ENCODE measurements around the gene STARD8.

The STARD8 gene

DNA sequence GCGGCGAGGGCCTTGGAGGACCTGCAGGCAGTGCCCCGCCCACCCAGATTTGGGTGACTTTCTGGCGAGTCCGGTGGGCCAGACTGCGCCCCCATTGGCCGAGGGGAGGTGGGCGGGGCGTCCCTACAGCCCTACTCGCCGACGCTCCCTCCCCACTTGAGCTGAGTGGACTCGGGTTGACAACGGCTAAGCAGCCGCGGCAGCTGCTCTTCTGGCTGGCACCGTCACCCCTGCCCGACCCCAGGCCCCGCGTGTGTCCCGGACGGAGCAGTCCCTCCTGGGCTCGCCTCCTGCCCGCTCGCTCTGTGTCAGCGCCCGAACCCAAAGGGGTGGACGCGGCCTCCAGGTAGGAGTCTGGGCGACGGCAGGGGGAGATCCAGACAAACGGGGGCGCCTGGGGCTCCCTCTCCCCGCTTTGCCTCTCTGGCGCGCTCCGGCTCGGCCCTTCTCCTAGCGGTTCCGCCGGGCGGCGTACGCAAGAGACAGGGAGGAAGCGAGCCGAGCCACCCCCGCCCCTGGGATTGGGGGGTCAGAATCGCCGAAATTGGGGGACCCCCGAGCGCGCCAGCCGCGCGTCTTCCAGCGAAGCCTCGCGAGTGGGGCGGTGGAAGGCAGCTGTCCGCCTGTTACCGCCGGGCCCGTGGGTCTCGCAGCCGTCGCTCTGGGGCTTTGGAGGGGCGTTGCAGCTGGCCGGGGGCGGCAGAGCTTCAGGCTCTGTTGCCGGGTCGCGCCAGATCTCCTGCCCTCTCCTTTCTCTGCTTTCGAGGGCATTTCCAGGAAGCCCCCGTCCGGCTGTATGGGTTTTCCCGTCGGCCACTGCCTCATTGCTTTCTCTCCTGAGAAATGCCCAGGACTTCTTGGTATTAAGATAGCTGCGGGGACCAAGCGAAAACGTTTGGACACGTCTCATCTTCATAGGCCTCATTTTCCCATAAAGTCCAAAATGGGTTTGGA is 46.3 kb downstream of the STARD8 start:
- DNase-seq (ENCODE audit: low spot score): no peak

DNA sequence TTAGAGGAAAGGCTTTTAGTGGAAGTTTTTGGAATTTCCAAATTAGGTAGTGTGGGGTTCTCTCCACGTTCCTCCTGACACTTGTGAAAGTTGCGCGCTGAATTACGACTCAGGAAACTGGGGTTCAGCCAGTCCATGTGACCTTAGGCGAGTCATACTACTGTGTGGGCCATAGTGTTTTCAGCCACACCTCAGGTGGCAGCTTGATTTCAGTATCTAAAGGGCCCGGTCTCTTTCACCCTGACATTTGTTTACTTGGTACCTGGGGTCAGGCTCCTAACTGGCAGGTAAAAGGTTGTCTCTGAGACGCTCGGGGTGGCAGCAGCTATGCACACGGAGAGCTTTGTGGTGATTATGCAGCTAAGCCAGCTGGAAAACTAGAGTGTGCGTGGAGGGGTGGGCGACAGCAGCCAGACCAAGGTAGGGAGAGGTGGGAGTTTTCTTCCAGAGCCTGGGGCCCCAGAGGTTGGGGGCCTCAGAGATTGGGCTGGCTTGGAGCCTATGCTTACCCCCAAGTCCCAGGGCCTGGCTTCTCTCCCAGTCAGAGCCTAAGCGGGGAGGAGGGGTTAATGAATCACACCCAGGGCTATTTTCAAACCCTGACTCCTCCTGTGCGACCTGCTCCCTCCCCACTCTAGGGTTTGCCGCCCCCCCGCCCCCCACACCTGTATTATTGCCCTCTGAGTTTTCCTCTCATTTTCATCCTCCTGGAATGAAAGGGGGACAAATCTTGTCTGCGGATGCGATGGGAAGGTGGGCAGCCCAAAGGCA is 47.2 kb downstream of the STARD8 start:
- DNase-seq (ENCODE audit: low spot score): no peak

DNA sequence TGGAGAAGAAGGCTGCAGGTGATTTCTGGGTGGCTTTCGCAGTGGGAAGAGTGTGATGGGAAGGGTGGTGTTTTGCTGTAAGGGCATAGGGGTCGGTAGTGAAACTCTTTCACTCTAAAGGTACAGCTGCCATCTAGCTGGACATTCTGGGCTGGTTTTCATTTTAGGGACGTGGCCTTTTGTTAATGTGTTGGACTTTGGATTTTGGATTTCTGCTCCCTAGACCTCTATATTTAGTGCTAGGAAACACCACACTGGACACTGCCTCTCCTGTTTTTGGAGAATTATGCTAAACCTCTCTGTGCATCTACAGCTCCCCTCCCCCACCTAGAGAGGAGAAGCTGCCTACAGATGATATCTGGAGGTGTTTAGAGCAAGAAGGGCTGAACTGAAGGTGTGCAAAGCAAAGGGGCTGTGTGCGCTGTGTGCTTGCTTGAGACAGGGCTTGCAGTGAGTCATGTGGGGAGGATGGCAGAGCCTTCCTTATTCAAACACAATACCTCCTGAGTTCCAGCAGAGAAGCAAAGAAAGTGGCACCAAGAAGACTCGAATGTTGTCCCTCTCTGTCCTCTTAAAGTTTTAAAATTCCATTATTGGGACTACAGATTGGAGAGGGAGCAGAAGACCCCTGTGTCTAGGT is 47.9 kb downstream of the STARD8 start:
- DNase-seq (ENCODE audit: low spot score): no peak

DNA sequence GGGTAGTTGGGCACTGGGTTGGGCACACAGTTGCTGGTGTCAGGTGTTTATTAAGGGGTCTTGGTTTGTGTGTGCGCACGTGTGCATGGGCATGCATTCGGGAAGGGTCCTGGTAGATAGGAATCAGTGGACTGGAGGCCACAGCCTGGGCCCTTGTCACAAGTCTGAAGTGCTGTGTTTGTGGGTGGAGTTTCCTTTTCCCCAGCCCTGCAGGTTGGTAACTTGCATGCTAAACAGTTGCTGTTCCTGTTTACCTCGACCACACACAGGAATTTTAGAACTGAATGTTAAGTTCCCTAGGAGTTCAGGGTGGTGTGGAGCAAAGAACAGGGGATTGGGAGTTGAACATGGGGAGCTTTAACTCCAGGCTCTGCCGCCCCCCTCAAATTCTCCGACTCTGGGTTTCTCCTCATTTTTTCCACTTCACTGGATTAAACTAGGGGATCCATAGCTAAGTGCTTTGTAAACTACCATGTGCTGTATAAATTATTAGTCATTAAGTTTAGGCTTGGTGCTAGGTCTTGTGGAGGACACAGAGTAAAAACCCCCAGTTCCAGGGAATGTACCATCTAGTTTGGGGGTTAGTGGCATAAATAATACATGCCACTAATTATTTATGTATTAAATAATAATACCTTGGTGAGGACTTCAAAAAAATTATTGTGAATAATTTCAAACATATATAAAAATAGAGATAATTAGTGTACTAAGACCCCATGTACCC is 49.0 kb downstream of the STARD8 start:
- DNase-seq (ENCODE audit: low spot score): no peak

GRCh38 chrX:68697036-68697435 is 49.6 kb downstream of the STARD8 start:
- no peak for DNase-seq (ENCODE audit: low spot score)

GRCh38 chrX:68697465-68698125 is 50.1 kb downstream of the STARD8 start:
- no peak for DNase-seq (ENCODE audit: low spot score)

DNA sequence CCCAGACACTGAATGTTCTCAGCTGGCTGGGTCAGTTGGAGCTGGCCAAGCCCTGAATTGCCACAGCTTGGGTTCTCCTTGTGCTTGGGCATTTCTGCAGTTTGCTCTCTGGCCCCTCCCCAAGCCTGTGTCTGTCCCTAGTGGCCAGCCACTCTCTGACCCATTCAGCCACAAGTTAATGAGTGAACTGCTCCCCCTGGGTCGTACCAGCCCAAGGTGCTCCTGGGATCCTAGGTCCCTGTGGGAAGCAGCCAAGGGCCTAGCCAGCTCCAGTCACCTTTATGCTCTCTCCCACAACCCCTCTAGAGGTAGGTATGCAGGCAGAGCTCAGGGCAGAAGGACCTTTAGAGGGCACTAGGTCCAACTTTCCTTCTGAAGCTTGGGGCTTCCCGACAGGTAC is 51.5 kb downstream of the STARD8 start:
- DNase-seq (ENCODE audit: low spot score): no peak

DNA sequence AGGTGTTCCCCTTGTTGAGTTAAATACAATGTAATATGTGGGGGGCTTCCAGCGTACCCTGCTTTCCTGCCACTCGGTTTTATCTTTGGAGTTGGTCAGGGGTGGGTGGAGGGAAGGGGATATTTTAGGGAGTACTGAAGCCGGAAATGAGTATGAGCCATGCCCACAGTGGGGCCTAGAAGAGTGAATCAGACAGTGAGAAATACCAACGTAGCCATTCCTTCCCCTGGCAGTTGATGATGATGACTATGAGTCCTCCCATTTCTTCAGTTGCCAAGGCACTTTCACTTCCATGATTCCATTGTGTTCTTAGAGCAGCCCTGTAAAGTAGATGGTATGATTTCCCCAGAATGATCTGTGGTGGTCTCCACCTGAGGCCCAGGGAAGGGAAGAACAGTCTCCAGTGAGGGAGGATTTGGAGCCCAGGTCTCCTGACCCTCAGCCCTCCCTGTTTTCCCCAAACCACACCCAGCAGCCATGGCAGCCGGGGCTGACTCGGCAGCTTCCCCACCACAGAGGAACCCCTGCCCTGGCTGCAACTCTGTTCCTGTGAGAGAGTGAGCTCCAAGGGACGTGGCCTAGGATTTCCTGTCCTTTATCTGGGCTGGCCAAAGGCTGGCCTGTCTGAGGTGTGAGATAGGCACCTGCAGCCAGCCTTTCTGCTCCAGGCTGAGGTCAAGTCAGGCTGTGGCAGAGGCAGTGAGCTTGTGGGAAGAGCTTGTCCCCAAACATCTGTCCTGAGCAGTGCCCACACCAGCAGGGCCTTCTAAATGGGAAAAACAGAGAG is 52.7 kb downstream of the STARD8 start:
- no peak for DNase-seq (ENCODE audit: low spot score)

GRCh38 chrX:68703369-68703768 is 55.9 kb downstream of the STARD8 start:
- DNase-seq (ENCODE audit: low spot score): no peak

DNA sequence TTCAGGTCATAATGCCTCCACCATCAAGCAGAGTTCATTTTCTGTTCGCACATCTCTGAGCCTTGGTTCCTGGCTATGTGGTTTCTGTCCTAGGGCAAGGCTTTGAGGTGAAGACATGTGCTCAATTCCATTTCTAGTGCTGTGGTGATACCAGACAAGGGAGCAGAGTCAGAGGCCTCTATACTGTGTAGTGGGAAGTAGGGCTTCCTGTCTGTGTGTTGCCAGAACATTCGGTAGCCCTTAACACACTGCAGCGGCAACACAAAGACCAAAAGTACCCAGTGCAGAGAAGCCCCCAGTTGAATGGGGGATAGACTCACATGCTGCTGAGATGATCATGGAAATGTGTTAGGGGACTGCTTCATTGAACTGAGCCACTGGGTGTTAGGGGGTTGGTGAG is 56.4 kb downstream of the STARD8 start:
- DNase-seq (ENCODE audit: low spot score): no peak

DNA sequence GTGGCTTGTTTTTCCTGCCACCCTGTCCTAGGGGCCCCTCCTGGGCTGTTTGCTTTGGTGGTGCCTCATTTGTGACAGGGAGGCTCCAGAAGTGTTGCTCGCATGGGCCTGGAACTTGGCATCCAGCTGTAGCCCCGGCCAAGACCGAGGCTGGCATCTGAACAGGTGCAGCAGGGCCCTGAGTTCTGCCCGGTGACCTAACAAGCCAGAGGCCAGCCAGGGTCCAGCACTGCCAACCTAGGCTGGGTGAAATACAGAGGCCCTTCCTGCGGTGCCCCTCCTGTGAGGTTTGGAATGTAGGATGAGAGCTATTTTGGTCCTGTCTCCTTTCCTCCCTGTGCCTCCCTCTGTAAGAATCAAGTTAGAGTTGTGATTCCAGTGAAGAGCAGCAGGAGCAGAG is 58.5 kb downstream of the STARD8 start:
- DNase-seq (ENCODE audit: low spot score): no peak

DNA sequence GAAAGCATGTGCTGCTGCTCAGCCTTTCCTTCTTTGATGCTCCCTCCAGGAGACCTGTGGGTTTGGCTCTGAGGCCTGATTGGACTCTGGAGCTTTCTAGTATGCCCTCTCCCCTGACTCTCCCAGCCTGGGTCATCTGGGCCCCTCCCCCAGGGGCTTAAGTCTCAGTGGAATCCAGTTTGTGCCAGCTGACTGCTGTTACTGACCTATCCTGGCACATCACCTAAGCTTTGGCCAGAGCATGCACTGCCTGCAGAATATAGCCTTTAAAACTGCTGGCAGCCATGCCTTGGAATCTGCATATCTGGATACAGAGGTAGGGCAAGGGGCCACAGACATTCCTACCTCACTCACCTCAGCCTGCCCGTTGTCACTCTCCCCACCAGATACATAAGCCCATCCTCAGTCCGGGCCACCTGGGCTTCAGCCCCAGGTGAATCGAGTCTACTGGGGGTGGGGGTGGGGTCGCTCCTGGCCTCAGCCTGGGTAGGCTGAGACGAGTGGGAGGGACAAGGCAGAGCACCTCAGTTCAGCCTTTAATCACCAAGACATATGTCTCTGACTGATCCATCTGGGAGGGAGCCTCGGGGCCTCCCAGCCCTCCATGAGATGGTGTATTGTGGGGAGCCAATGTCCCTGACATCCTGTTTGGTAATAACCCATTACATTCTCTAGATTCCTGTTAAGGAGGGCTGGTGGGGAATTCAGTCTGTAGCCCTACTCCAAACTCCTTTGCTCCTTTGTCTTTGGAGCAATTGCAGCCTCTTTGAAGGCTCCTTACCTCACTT is 61.2 kb downstream of the STARD8 start:
- DNase-seq (ENCODE audit: low spot score): no peak

- peak; percentile 2 for DNase-seq (ENCODE audit: low spot score)
These were observed 63.6 kb downstream of the STARD8 start for GRCh38 chrX:68710870-68711576.

DNA sequence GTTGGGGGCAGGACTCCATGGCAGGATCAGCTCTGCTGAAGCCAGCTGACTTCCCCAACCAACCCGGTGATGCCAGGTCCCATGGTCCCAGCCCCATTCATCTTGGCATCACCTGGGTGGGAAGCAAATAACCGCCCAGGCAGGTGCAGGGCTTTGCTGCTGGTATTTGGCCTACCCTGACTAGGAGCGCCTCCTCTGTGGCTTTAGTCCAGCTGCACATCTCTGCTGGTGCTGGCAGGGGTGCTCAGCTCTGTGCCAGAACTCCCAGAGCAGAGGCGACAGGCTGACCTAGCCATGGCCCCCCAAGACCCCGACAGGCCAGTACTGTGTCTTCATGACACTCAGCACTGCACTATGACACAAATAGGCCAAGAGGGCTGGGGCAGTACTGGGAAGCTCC is 64.4 kb downstream of the STARD8 start:
- DNase-seq (ENCODE audit: low spot score): no peak

GRCh38 chrX:68714856-68715255 is 67.4 kb downstream of the STARD8 start:
- DNase-seq (ENCODE audit: low spot score): no peak

- DNase-seq (ENCODE audit: low spot score): no peak
These were observed 69.7 kb downstream of the STARD8 start for GRCh38 chrX:68717196-68717595.

DNA sequence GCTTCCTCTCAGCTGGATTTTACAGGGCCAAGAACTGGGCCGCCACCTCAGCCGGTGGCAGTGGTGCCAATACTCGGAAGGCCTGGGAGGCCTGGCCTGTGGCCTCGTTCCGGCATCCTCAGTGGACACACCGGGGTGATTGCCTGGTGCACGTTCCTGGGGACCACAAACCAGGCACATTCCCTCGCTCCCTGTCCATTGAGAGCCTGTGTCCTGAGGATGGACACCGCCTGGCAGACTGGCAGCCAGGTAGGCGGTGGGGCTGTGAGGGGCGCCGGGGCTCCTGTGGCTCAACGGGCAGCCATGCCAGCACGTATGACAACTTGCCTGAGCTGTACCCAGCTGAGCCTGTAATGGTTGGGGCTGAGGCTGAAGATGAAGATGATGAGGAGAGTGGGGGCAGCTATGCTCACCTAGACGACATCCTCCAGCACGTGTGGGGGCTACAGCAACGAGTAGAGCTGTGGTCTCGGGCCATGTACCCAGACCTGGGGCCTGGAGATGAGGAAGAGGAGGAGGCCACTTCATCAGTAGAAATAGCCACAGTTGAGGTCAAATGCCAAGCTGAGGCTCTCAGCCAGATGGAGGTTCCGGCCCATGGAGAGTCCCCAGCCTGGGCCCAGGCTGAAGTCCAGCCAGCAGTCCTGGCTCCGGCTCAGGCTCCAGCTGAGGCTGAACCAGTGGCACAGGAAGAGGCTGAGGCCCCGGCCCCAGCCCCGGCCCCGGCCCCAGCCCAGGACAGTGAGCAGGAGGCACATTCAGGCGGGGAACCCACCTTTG is 70.4 kb downstream of the STARD8 start:
- DNase-seq (ENCODE audit: low spot score): no peak

- no peak for DNase-seq (ENCODE audit: low spot score)
These were observed 71.0 kb downstream of the STARD8 start for GRCh38 chrX:68718443-68718820.

Measured in LoVo (cell line).